Bone marrow (tissue), 2 donors: ENCODE measurements around the gene PDZRN4.
"Not testable (repeated sequence)": the region's sequence is repeated elsewhere in the genome, so short reads cannot be mapped to it uniquely, and the experiment has no call there.

Source experiments
- DNase-seq, 2 donors: peaks; one replicate each; lab custom pipeline; 2025; lab: John Stamatoyannopoulos, UW

Gene PDZRN4

GRCh38 chr12:41213648-41214047, 25.5 kb downstream of the PDZRN4 start:
- no peak for DNase-seq

GRCh38 chr12:41217727-41218126, 29.6 kb downstream of the PDZRN4 start:
- DNase-seq = no peak

GRCh38 chr12:41220931-41221330, 32.8 kb downstream of the PDZRN4 start:
- DNase-seq = no peak

- DNase-seq = no peak
These were observed 33.4 kb downstream of the PDZRN4 start for GRCh38 chr12:41221491-41221890.

- DNase-seq = no peak
These were observed 35.5 kb downstream of the PDZRN4 start for GRCh38 chr12:41223600-41223999.

- DNase-seq = no peak
These were observed 35.9 kb downstream of the PDZRN4 start for GRCh38 chr12:41224066-41224465.

GRCh38 chr12:41225179-41225578, 37.1 kb downstream of the PDZRN4 start:
- DNase-seq = no peak

GRCh38 chr12:41228066-41228820, 40.1 kb downstream of the PDZRN4 start:
- no peak for DNase-seq

GRCh38 chr12:41230756-41231155, 42.6 kb downstream of the PDZRN4 start:
- no peak for DNase-seq

GRCh38 chr12:41234692-41235091, 46.6 kb downstream of the PDZRN4 start:
- DNase-seq = no peak

- DNase-seq = no peak
These were observed 54.5 kb downstream of the PDZRN4 start for GRCh38 chr12:41242603-41243002.

GRCh38 chr12:41248391-41248790, 60.3 kb downstream of the PDZRN4 start:
- no peak for DNase-seq

- DNase-seq = no peak
These were observed 62.6 kb downstream of the PDZRN4 start for GRCh38 chr12:41250748-41251147.

GRCh38 chr12:41254004-41254914, 66.1 kb downstream of the PDZRN4 start:
- no peak for DNase-seq

- DNase-seq = not testable (repeated sequence)
These were observed 75.1 kb downstream of the PDZRN4 start for GRCh38 chr12:41263196-41263595.

GRCh38 chr12:41264281-41264680, 76.2 kb downstream of the PDZRN4 start:
- no peak for DNase-seq

GRCh38 chr12:41269056-41269455, 80.9 kb downstream of the PDZRN4 start:
- DNase-seq = no peak

- DNase-seq = no peak
These were observed 83.4 kb downstream of the PDZRN4 start for GRCh38 chr12:41271489-41271888.

- no peak for DNase-seq
These were observed 86.5 kb downstream of the PDZRN4 start for GRCh38 chr12:41274643-41275042.

GRCh38 chr12:41277100-41277945, 89.2 kb downstream of the PDZRN4 start:
- DNase-seq = peak in 1 of 2 donors; percentile 26

- DNase-seq = no peak
These were observed 89.8 kb downstream of the PDZRN4 start for GRCh38 chr12:41277946-41278267.
